CD14-positive monocyte (primary cell): ENCODE measurements around the gene RPS6KL1. TPM values are rescaled to one million over a fixed set of nuclear protein-coding genes. Genes with fewer than 3 reads are reported as not detected.

Source experiments
- DNase-seq, 3 donors: peaks; one replicate each; pipeline ENCODE4 v3.0.0-alpha.2; 2011 to 2022
- H2AFZ ChIP-seq: 2 replicates; pipeline ENCODE4 v1.6.0; 2012; ENCODE audit warnings: mild to moderate bottlenecking, low read depth, low read length, inconsistent platforms; ENCODE audit not compliant: insufficient read depth, poor library complexity, severe bottlenecking
- H3K27ac ChIP-seq, 2 donors: 1 replicate in 1 of 2; 2 replicates in 1 of 2; pipeline ENCODE4 v1.5.1; 2012 to 2013; ENCODE audit warnings: low read length in 2 of 2, control low read depth in 1 of 2, inconsistent platforms in 1 of 2, low read depth in 1 of 2, mild to moderate bottlenecking in 1 of 2
- H3K27me3 ChIP-seq, 2 donors: one replicate each; pipeline versions ENCODE4 v1.6.0 to v1.6.1; 2011 to 2013; ENCODE audit warnings: low read length in 2 of 2; ENCODE audit not compliant: control insufficient read depth in 2 of 2, insufficient read depth in 2 of 2
- H3K36me3 ChIP-seq, 2 donors: replicated peaks in 1 of 2; 1 replicate in 1 of 2; 2 replicates in 1 of 2; pipeline versions ENCODE4 v1.5.1 to v1.6.1; 2012 to 2013; ENCODE audit warnings: low read length in 2 of 2, control low read depth in 1 of 2, inconsistent platforms in 1 of 2, mild to moderate bottlenecking in 1 of 2; ENCODE audit not compliant: insufficient read depth in 2 of 2, control insufficient read depth in 1 of 2
- H3K4me1 ChIP-seq, 2 donors: 1 replicate in 1 of 2; 2 replicates in 1 of 2; pipeline versions ENCODE4 v1.5.1 to v1.6.1; 2012 to 2013; ENCODE audit warnings: low read length in 2 of 2, control low read depth in 1 of 2, inconsistent platforms in 1 of 2, mild to moderate bottlenecking in 1 of 2, moderate library complexity in 1 of 2; ENCODE audit not compliant: insufficient read depth in 2 of 2, control insufficient read depth in 1 of 2
- H3K4me2 ChIP-seq: replicated peaks from 2 replicates; pipeline ENCODE3; 2012; ENCODE audit warnings: low read length, moderate library complexity, mild to moderate bottlenecking; ENCODE audit not compliant: poor library complexity, severe bottlenecking; ENCODE audit errors: extremely low read depth
- H3K4me3 ChIP-seq, 3 experiments: fragments of 200-600 bp in 1 of 3; sonication (generic) in 1 of 3; replicated peaks in 1 of 3; 1 replicate in 2 of 3; 2 replicates in 1 of 3; pipeline ENCODE4 v1.5.1; 2011 to 2013; ENCODE audit warnings: low read length in 3 of 3, mild to moderate bottlenecking in 3 of 3, control low read depth in 2 of 3, low read depth in 2 of 3, inconsistent platforms in 1 of 3, moderate library complexity in 1 of 3
- H3K79me2 ChIP-seq: 2 replicates; pipeline ENCODE4 v1.6.0; 2012; ENCODE audit warnings: mild to moderate bottlenecking, control low read depth, inconsistent platforms, low read length, moderate library complexity; ENCODE audit not compliant: insufficient read depth
- H3K9ac ChIP-seq: 2 replicates; pipeline ENCODE4 v1.6.0; 2017; ENCODE audit warnings: low read length, mild to moderate bottlenecking; ENCODE audit not compliant: insufficient read depth, poor library complexity, severe bottlenecking
- H3K9me3 ChIP-seq, 2 donors: replicated peaks in 1 of 2; 1 replicate in 1 of 2; 2 replicates in 1 of 2; pipeline versions ENCODE4 v1.5.1 to v1.6.1; 2012 to 2013; ENCODE audit warnings: low read length in 2 of 2, control low read depth in 1 of 2; ENCODE audit not compliant: control insufficient read depth in 1 of 2, insufficient read depth in 1 of 2
- H4K20me1 ChIP-seq: 2 replicates; pipeline ENCODE4 v1.6.0; 2012; ENCODE audit warnings: mild to moderate bottlenecking, low read length, control low read depth, moderate library complexity; ENCODE audit not compliant: insufficient read depth
- H3K27ac Mint-ChIP-seq, 7 donors: one replicate each; pipeline ENCODE4 v1.8.0; 2020; ENCODE audit warnings: mild to moderate bottlenecking in 7 of 7, mixed read lengths in 7 of 7, moderate library complexity in 6 of 7, inconsistent platforms in 2 of 7
- H3K27me3 Mint-ChIP-seq, 3 donors: one replicate each; pipeline ENCODE4 v1.8.0; 2021 to 2022; ENCODE audit warnings: low read depth in 3 of 3, mild to moderate bottlenecking in 3 of 3, mixed read lengths in 3 of 3, moderate library complexity in 3 of 3, inconsistent platforms in 1 of 3
- H3K36me3 Mint-ChIP-seq, 2 donors: one replicate each; pipeline ENCODE4 v1.8.0; 2020; ENCODE audit warnings: mixed read lengths in 2 of 2, inconsistent platforms in 1 of 2, mild to moderate bottlenecking in 1 of 2
- H3K4me1 Mint-ChIP-seq: one replicate; pipeline ENCODE4 v1.8.0; 2020; ENCODE audit warnings: mild to moderate bottlenecking, mixed read lengths
- H3K4me3 Mint-ChIP-seq, 2 donors: one replicate each; pipeline ENCODE4 v1.8.0; 2020; ENCODE audit warnings: mild to moderate bottlenecking in 2 of 2, mixed read lengths in 2 of 2, moderate library complexity in 1 of 2
- H3K9me3 Mint-ChIP-seq, 7 donors: one replicate each; pipeline ENCODE4 v1.8.0; 2020 to 2022; ENCODE audit warnings: mixed read lengths in 7 of 7, mild to moderate bottlenecking in 6 of 7, moderate library complexity in 6 of 7, inconsistent platforms in 2 of 7
- WGBS: methylation state at CpG from one replicate; pipeline ENCODE4 v1.1.5; 2013; ENCODE audit warnings: missing lambda C conversion rate; ENCODE audit not compliant: insufficient coverage; 5-methylcytosine and 5-hydroxymethylcytosine counted together
- intact Hi-C, 2 donors: fragments of 100-400 bp; cut with micrococcal nuclease; formaldehyde crosslinking; loops; one replicate each; pipeline versions ENCODE4 v1.15.0 to v1.15.1; 2023
- polyA plus RNA-seq, 3 donors: library from polyadenylated mRNA; depleted of rRNA in 1 of 3; unstranded in 2 of 3; stranded (reverse) in 1 of 3; fragments of 300-500 nt in 2 of 3; fragments of >200 nt in 1 of 3; fragmentation: Illumina TruSeq in 2 of 3; gene quantifications; 1 replicate in 2 of 3; 2 replicates in 1 of 3; pipeline ENCODE4 v1.2.3, GENCODE V29; 2012 to 2021
- TF ChIP-seq, protein P1 (sequence below): fragments of 200-600 bp; IDR thresholded peaks from one replicate; pipeline ENCODE4 v1.8.0; 2022; ENCODE audit warnings: antibody characterized with exemption, mild to moderate bottlenecking

The RPS6KL1 gene
- polyA plus RNA-seq, 3 donors, result 0.13 TPM; not detected in 2

DNA sequence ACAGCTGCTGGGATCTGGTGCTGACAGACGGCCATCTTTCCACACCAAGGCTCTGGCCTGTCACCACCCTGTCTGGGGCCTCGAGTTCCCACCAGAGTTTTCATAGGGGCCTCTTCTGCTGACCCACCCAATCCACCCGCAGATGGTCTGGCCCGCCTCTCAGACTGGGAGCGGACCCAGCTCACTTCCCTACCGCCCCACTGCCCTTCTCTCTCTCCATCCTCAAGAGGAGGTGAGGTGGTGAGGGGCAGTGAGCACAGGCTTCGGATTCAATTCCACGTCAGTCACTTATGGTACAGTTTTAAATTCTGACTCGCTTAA, 12.3 kb upstream of the RPS6KL1 start:
- no peak overlapping the region for H3K27ac Mint-ChIP-seq
- H3K27ac ChIP-seq, result no peak overlapping the region
- intact Hi-C loops, result no loop called here
- TF ChIP-seq, protein P1, sequence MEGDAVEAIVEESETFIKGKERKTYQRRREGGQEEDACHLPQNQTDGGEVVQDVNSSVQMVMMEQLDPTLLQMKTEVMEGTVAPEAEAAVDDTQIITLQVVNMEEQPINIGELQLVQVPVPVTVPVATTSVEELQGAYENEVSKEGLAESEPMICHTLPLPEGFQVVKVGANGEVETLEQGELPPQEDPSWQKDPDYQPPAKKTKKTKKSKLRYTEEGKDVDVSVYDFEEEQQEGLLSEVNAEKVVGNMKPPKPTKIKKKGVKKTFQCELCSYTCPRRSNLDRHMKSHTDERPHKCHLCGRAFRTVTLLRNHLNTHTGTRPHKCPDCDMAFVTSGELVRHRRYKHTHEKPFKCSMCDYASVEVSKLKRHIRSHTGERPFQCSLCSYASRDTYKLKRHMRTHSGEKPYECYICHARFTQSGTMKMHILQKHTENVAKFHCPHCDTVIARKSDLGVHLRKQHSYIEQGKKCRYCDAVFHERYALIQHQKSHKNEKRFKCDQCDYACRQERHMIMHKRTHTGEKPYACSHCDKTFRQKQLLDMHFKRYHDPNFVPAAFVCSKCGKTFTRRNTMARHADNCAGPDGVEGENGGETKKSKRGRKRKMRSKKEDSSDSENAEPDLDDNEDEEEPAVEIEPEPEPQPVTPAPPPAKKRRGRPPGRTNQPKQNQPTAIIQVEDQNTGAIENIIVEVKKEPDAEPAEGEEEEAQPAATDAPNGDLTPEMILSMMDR, result no peak
- H3K36me3 Mint-ChIP-seq, result no peaks in the 10 kb centered on the region
- no peak for DNase-seq
- WGBS, result no CpG with 5 or more reads among the region's 9 CpGs
- no peaks in the 10 kb centered on the region for H3K27me3 ChIP-seq
- no peaks in the 10 kb centered on the region for H4K20me1 ChIP-seq
- no peak overlapping the region for H3K4me3 ChIP-seq
- no peaks in the 10 kb centered on the region for H3K79me2 ChIP-seq
- peaks cover 34% of the 10 kb centered on the region for H3K4me1 Mint-ChIP-seq
- H3K36me3 ChIP-seq, result no peaks in the 10 kb centered on the region
- no peak overlapping the region for H3K9ac ChIP-seq
- H3K27me3 Mint-ChIP-seq, result peaks cover 4 to 7% (median 5%) of the 10 kb centered on the region in 3 donors
- no peaks in the 10 kb centered on the region for H3K9me3 ChIP-seq
- no peak overlapping the region for H3K4me3 Mint-ChIP-seq
- H3K4me1 ChIP-seq, result peaks cover 23 to 28% of the 10 kb centered on the region in 2 donors
- no peak overlapping the region for H2AFZ ChIP-seq
- H3K4me2 ChIP-seq, result no peak overlapping the region
- peaks cover 0 to 5% (median 1%) of the 10 kb centered on the region in 7 donors for H3K9me3 Mint-ChIP-seq

DNA sequence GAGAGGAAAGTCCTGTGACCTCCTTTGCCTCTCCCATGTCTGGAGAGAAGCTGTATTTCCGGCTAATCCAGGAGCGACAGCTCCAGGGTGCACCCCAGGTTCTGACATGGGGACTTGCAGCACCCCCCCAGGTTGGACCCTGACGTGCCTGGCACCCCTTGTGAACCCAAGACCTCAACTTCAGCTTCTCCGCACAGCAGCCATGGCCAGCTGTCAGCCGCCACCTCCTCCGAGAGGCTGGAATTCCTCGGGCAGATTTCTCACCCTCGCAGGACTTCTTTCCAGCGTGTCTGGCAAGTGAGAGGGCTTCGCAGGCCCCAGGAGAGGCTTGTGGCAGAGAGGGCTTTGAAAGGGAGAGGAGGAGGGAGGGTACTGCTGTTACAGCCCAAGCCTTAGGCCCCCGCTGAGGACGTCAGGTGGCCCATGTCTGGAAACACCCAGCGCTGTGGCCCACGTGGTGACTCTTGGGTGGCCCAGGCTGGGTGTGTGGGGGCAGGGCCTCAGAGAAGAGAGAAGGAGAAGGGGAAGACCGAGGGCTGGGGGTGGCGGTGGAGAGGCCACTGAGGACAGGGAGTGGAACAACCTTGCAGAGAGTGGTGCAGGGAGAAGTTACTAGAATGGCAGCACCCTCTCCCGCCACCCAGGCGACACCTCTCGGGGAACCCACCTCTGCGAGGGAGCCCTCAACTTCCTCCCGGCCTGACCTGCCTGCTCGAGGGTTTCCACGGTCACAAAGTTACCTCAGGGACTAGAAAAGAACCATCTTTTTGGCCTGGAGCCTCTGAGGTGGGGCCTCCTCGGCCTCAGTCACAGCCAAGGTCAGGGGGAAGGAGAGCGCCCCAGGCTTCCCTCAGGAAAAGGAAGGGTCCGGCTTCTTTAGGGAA, 11.7 kb upstream of the RPS6KL1 start:
- TF ChIP-seq, protein P1, result no peak
- Histone ChIP-seq H3K79me2 (no peaks in the 10 kb centered on the region), H3K4me1 (peaks cover 17 to 21% of the 10 kb centered on the region in 2 donors), H2AFZ (no peak overlapping the region), H3K9ac (no peak overlapping the region), H3K27me3 (no peaks in the 10 kb centered on the region), H3K9me3 (no peaks in the 10 kb centered on the region), H3K4me2 (no peak overlapping the region), H4K20me1 (no peaks in the 10 kb centered on the region), H3K4me3 (no peak overlapping the region), H3K27ac (no peak overlapping the region), H3K36me3 (no peaks in the 10 kb centered on the region)
- DNase-seq, result no peak
- H3K27me3 Mint-ChIP-seq, result peaks cover 4 to 7% (median 5%) of the 10 kb centered on the region in 3 donors
- peaks cover 0 to 5% (median 1%) of the 10 kb centered on the region in 7 donors for H3K9me3 Mint-ChIP-seq
- peak overlapping the region in 1 of 7 donors; percentile 54 for H3K27ac Mint-ChIP-seq
- no peak overlapping the region for H3K4me3 Mint-ChIP-seq
- no peaks in the 10 kb centered on the region for H3K36me3 Mint-ChIP-seq
- H3K4me1 Mint-ChIP-seq, result peaks cover 28% of the 10 kb centered on the region
- 63% methylated on average over 17 of the region's 26 CpGs for WGBS
- intact Hi-C loops, result no loop called here
